H9 (cell line): ENCODE data around the gene CLEC16A. TPM values are rescaled to one million over a fixed set of nuclear protein-coding genes. Genes with fewer than 3 reads are reported as not detected.

Source experiments
- DNase-seq: peaks from one replicate; pipeline ENCODE4 v3.0.0-alpha.2; 2017
- H2AFZ ChIP-seq: one replicate; pipeline ENCODE4 v1.6.1; 2013; ENCODE audit warnings: mild to moderate bottlenecking, low read length, control low read depth, moderate library complexity
- H2AK5ac ChIP-seq: 2 replicates; pipeline ENCODE4 v1.6.1; 2013; ENCODE audit warnings: low read length, control low read depth, mixed read lengths; ENCODE audit not compliant: insufficient read length
- H2BK120ac ChIP-seq: one replicate; pipeline ENCODE4 v1.6.1; 2013; ENCODE audit warnings: low read depth, mild to moderate bottlenecking, low read length, control low read depth, inconsistent platforms; ENCODE audit not compliant: poor library complexity, severe bottlenecking
- H2BK12ac ChIP-seq: 2 replicates; pipeline ENCODE4 v1.6.1; 2013; ENCODE audit warnings: low read length, control low read depth, mixed read lengths, low read depth; ENCODE audit not compliant: insufficient read length
- H2BK15ac ChIP-seq: 2 replicates; pipeline ENCODE4 v1.6.1; 2013; ENCODE audit warnings: low read depth, low read length, control low read depth
- H2BK20ac ChIP-seq: one replicate; pipeline ENCODE4 v1.6.1; 2013; ENCODE audit warnings: low read depth, mild to moderate bottlenecking, low read length, control low read depth, inconsistent platforms; ENCODE audit not compliant: poor library complexity, severe bottlenecking
- H2BK5ac ChIP-seq: 2 replicates; pipeline ENCODE4 v1.6.1; 2013; ENCODE audit warnings: low read length, control low read depth, mixed read lengths; ENCODE audit not compliant: insufficient read length
- H3K14ac ChIP-seq: 2 replicates; pipeline ENCODE4 v1.6.1; 2013; ENCODE audit warnings: low read length, control low read depth; ENCODE audit not compliant: insufficient read depth
- H3K18ac ChIP-seq: 2 replicates; pipeline ENCODE4 v1.6.1; 2013; ENCODE audit warnings: low read depth, mild to moderate bottlenecking, mixed read lengths, low read length, control low read depth; ENCODE audit not compliant: insufficient read length
- H3K23ac ChIP-seq: 2 replicates; pipeline ENCODE4 v1.6.1; 2013; ENCODE audit warnings: low read length, control low read depth, mixed read lengths, low read depth; ENCODE audit not compliant: insufficient read length
- H3K23me2 ChIP-seq: 2 replicates; pipeline ENCODE4 v1.6.1; 2013; ENCODE audit warnings: low read depth, mild to moderate bottlenecking, mixed read lengths, low read length, control low read depth; ENCODE audit not compliant: insufficient read length, poor library complexity, severe bottlenecking
- H3K27ac ChIP-seq: 2 replicates; pipeline ENCODE4 v1.5.1; 2013; ENCODE audit warnings: low read length, control low read depth, mixed read lengths, low read depth; ENCODE audit not compliant: insufficient read length
- H3K27me3 ChIP-seq: 2 replicates; pipeline ENCODE4 v1.6.1; 2013; ENCODE audit warnings: low read length, control low read depth, inconsistent platforms; ENCODE audit not compliant: insufficient read depth
- H3K4ac ChIP-seq: 2 replicates; pipeline ENCODE4 v1.6.1; 2013; ENCODE audit warnings: low read depth, mild to moderate bottlenecking, control low read depth, inconsistent platforms, low read length, moderate library complexity
- H3K4me1 ChIP-seq: 2 replicates; pipeline ENCODE4 v1.6.1; 2013; ENCODE audit warnings: low read length, control low read depth, inconsistent platforms; ENCODE audit not compliant: insufficient read depth
- H3K4me2 ChIP-seq: 2 replicates; pipeline ENCODE4 v1.6.1; 2013; ENCODE audit warnings: low read length, control low read depth, mixed read lengths; ENCODE audit not compliant: insufficient read length, insufficient read depth
- H3K56ac ChIP-seq: 2 replicates; pipeline ENCODE4 v1.6.1; 2013; ENCODE audit warnings: low read depth, mild to moderate bottlenecking, mixed read lengths, low read length, control low read depth; ENCODE audit not compliant: insufficient read length
- H3K79me1 ChIP-seq: 2 replicates; pipeline ENCODE4 v1.6.1; 2013; ENCODE audit warnings: low read depth, mild to moderate bottlenecking, moderate library complexity, low read length, control low read depth, inconsistent platforms; ENCODE audit not compliant: insufficient read depth, poor library complexity, severe bottlenecking
- H3K79me2 ChIP-seq: 2 replicates; pipeline ENCODE4 v1.6.1; 2013; ENCODE audit warnings: low read length, control low read depth, inconsistent platforms; ENCODE audit not compliant: insufficient read depth
- H3K9ac ChIP-seq: 2 replicates; pipeline ENCODE4 v1.6.1; 2013; ENCODE audit warnings: low read length, control low read depth, mixed read lengths; ENCODE audit not compliant: insufficient read length; ENCODE audit errors: extremely low read depth
- H3K9me3 ChIP-seq: one replicate; pipeline ENCODE4 v1.6.1; 2013; ENCODE audit warnings: low read depth, low read length, inconsistent platforms; ENCODE audit not compliant: control insufficient read depth
- H3T11ph ChIP-seq: one replicate; pipeline ENCODE4 v1.6.1; 2013; ENCODE audit warnings: mild to moderate bottlenecking, low read length, control low read depth, inconsistent platforms
- H4K20me1 ChIP-seq: one replicate; pipeline ENCODE4 v1.6.1; 2013; ENCODE audit not compliant: control insufficient read depth, insufficient read length, insufficient read depth
- H4K5ac ChIP-seq: 2 replicates; pipeline ENCODE4 v1.6.1; 2013; ENCODE audit warnings: low read depth, mild to moderate bottlenecking, mixed read lengths, low read length, control low read depth; ENCODE audit not compliant: insufficient read length
- H4K8ac ChIP-seq: replicated peaks from 2 replicates; pipeline ENCODE4 v1.6.1; 2013; ENCODE audit warnings: low read length, control low read depth, mixed read lengths, low read depth; ENCODE audit not compliant: insufficient read length
- H4K91ac ChIP-seq: 2 replicates; pipeline ENCODE4 v1.6.1; 2013; ENCODE audit warnings: low read depth, mild to moderate bottlenecking, moderate library complexity, mixed read lengths, low read length, control low read depth; ENCODE audit not compliant: insufficient read length
- H3K27ac Mint-ChIP-seq, 3 experiments: 2 replicates in 2 of 3; 3 replicates in 1 of 3; pipeline ENCODE4 v1.8.0; 2020 to 2021; ENCODE audit warnings: mixed read lengths in 3 of 3, mild to moderate bottlenecking in 1 of 3, moderate library complexity in 1 of 3
- H3K27me3 Mint-ChIP-seq: 2 replicates; pipeline ENCODE4 v1.8.0; 2021; ENCODE audit warnings: low read depth, mild to moderate bottlenecking, moderate library complexity, mixed read lengths
- H3K36me3 Mint-ChIP-seq, 3 experiments: 2 replicates in 2 of 3; 3 replicates in 1 of 3; pipeline ENCODE4 v1.8.0; 2020 to 2021; ENCODE audit warnings: low read depth in 3 of 3, mixed read lengths in 3 of 3; ENCODE audit not compliant: insufficient read depth in 1 of 3
- H3K4me1 Mint-ChIP-seq, 2 experiments: 2 replicates each; pipeline ENCODE4 v1.8.0; 2020; ENCODE audit warnings: mixed read lengths in 2 of 2
- H3K4me3 Mint-ChIP-seq, 2 experiments: 2 replicates in 1 of 2; 3 replicates in 1 of 2; pipeline ENCODE4 v1.8.0; 2020 to 2021; ENCODE audit warnings: mild to moderate bottlenecking in 2 of 2, mixed read lengths in 2 of 2, moderate library complexity in 1 of 2
- H3K9me3 Mint-ChIP-seq, 2 experiments: 2 replicates in 1 of 2; 3 replicates in 1 of 2; pipeline ENCODE4 v1.8.0; 2020; ENCODE audit warnings: mild to moderate bottlenecking in 2 of 2, mixed read lengths in 2 of 2, moderate library complexity in 1 of 2
- WGBS: extraction: QIAGEN DNeasy Blood & Tissue Kit; methylation state at CpG from one replicate; pipeline ENCODE4 v1.1.7; 2013; ENCODE audit warnings: missing lambda C conversion rate, low lambda C conversion rate, mixed read lengths; ENCODE audit not compliant: insufficient read length; ENCODE audit errors: extremely low coverage; 5-methylcytosine and 5-hydroxymethylcytosine counted together
- total RNA-seq: library from RNA; stranded (reverse); gene quantifications from 2 replicates; pipeline ENCODE4 v1.2.1, GENCODE V29; 2021
- TF ChIP-seq, protein P1 (sequence below): fragments of 200-600 bp; sonication (generic); conservative IDR thresholded peaks from 3 replicates; pipeline ENCODE4 v1.8.0; 2021; ENCODE audit warnings: antibody characterized with exemption, mild to moderate bottlenecking

CLEC16A gene
- total RNA-seq, 1 experiment from 2014 or later, result 15.2 TPM

GRCh38 chr16:11004973-11005610 lies 60.7 kb downstream of the CLEC16A start:
- Histone ChIP-seq H2BK5ac (no peak overlapping the region), H2AK5ac (no peak overlapping the region), H2BK20ac (no peak overlapping the region), H3K4ac (no peak overlapping the region), H3K56ac (no peak overlapping the region), H2BK15ac (no peak overlapping the region), H4K8ac (no peak overlapping the region), H3K79me2 (no peaks in the 10 kb centered on the region), H3K27me3 (no peaks in the 10 kb centered on the region), H4K91ac (no peak overlapping the region), H3K23ac (no peak overlapping the region), H3K18ac (no peak overlapping the region), H3K9me3 (no peaks in the 10 kb centered on the region), H3K4me1 (no peaks in the 10 kb centered on the region), H4K5ac (no peak overlapping the region), H3K9ac (no peak overlapping the region), H4K20me1 (no peaks in the 10 kb centered on the region), H2BK120ac (no peak overlapping the region), H3K4me2 (no peak overlapping the region), H3K27ac (no peak overlapping the region), H3K14ac (no peak overlapping the region), H3K23me2 (no peaks in the 10 kb centered on the region), H2BK12ac (no peak overlapping the region), H2AFZ (no peak overlapping the region), H3K79me1 (no peaks in the 10 kb centered on the region), H3T11ph (no peak overlapping the region)
- TF ChIP-seq, protein P1, sequence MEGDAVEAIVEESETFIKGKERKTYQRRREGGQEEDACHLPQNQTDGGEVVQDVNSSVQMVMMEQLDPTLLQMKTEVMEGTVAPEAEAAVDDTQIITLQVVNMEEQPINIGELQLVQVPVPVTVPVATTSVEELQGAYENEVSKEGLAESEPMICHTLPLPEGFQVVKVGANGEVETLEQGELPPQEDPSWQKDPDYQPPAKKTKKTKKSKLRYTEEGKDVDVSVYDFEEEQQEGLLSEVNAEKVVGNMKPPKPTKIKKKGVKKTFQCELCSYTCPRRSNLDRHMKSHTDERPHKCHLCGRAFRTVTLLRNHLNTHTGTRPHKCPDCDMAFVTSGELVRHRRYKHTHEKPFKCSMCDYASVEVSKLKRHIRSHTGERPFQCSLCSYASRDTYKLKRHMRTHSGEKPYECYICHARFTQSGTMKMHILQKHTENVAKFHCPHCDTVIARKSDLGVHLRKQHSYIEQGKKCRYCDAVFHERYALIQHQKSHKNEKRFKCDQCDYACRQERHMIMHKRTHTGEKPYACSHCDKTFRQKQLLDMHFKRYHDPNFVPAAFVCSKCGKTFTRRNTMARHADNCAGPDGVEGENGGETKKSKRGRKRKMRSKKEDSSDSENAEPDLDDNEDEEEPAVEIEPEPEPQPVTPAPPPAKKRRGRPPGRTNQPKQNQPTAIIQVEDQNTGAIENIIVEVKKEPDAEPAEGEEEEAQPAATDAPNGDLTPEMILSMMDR, result no peak
- H3K4me3 Mint-ChIP-seq, result no peak overlapping the region
- peaks cover 2 to 10% (median 7%) of the 10 kb centered on the region in 3 experiments; a peak in 3 of 7 replicates for H3K36me3 Mint-ChIP-seq
- peaks cover 0 to 2% of the 10 kb centered on the region in 2 experiments; a peak in 2 of 5 replicates for H3K9me3 Mint-ChIP-seq
- no peak overlapping the region; a peak in 1 of 7 replicates for H3K27ac Mint-ChIP-seq
- peaks cover 5 to 7% of the 10 kb centered on the region in 2 experiments for H3K4me1 Mint-ChIP-seq
- H3K27me3 Mint-ChIP-seq, result no peaks in the 10 kb centered on the region
- DNase-seq, result no peak
- no CpG with 5 or more reads among the region's 5 CpGs for WGBS
